Suppressor macrophage (primary cell): ENCODE measurements around the gene HDAC10.
A peak's percentile ranks its signal among the peaks of the same experiment; 100 is the strongest.

Source experiments
- DNase-seq, 4 experiments: peaks; one replicate each; pipeline ENCODE4 v3.0.0-alpha.2; 2020 to 2022

HDAC10 gene

GRCh38 chr22:50269970-50270665 lies 19.1 kb upstream of the HDAC10 start, which contains the start of gene MAPK11:
TSS of gene MAPK11 (minus strand) at chr22:50270380. CDS start at chr22:50270292, 88 bp downstream.
- DNase-seq: peak in 2 of 4 experiments; percentile 47 to 53

GRCh38 chr22:50269573-50269969 lies 18.5 kb upstream of the HDAC10 start:
- DNase-seq: no peak

GRCh38 chr22:50268655-50269113 lies 17.6 kb upstream of the HDAC10 start:
- no peak for DNase-seq

GRCh38 chr22:50267591-50268390 lies 16.7 kb upstream of the HDAC10 start:
- DNase-seq: peak in 3 of 4 experiments; percentile 28 to 56 (median 51)

GRCh38 chr22:50266994-50267393 lies 15.9 kb upstream of the HDAC10 start:
- DNase-seq: no peak

GRCh38 chr22:50264946-50265669 lies 14.0 kb upstream of the HDAC10 start:
- DNase-seq: no peak

GRCh38 chr22:50264104-50264745 lies 13.2 kb upstream of the HDAC10 start:
- DNase-seq: no peak

GRCh38 chr22:50262973-50263617 lies 12.0 kb upstream of the HDAC10 start:
- DNase-seq: no peak

- DNase-seq: no peak
Observed at GRCh38 chr22:50262460-50262911, 11.4 kb upstream of the HDAC10 start.

- peak in 2 of 4 experiments; percentile 51 to 60 for DNase-seq
Observed at GRCh38 chr22:50261615-50262459, 10.8 kb upstream of the HDAC10 start, which contains the start of gene MAPK12. TSS of gene MAPK12 (minus strand) at chr22:50261683. CDS start at chr22:50261509, 174 bp downstream.

GRCh38 chr22:50260801-50261614 lies 9.9 kb upstream of the HDAC10 start:
- peak in 3 of 4 experiments; percentile 50 to 68 (median 65) for DNase-seq

GRCh38 chr22:50260434-50260800 lies 9.4 kb upstream of the HDAC10 start:
- DNase-seq: no peak

GRCh38 chr22:50259302-50259701 lies 8.2 kb upstream of the HDAC10 start:
- DNase-seq: no peak

- no peak for DNase-seq
Observed at GRCh38 chr22:50258361-50259292, 7.6 kb upstream of the HDAC10 start.

GRCh38 chr22:50257451-50258360 lies 6.6 kb upstream of the HDAC10 start:
- no peak for DNase-seq

GRCh38 chr22:50257041-50257440 lies 6.0 kb upstream of the HDAC10 start:
- no peak for DNase-seq

- DNase-seq: no peak
Observed at GRCh38 chr22:50256258-50256862, 5.3 kb upstream of the HDAC10 start.
